D721Med (cell line): ENCODE results near the gene MVB12A.

ENCODE experiments used
- DNase-seq: peaks from one replicate; pipeline ENCODE4 v3.0.0; 2011; ENCODE audit warnings: low spot score; ENCODE audit not compliant: insufficient read length
- FAIRE-seq: peaks from 2 replicates; lab custom pipeline; 2011; peaks lifted over from hg19 to GRCh38; lab: Jason Lieb, UNC
- CTCF ChIP-seq: IDR thresholded peaks from 2 replicates; pipeline ENCODE4 v1.5.1; 2012; ENCODE audit warnings: mild to moderate bottlenecking, control low read depth; ENCODE audit not compliant: insufficient read depth; ENCODE audit errors: missing control alignments

The MVB12A gene

GRCh38 chr19:17445526-17446165 lies 25.8 kb downstream of the MVB12A start:
- no peak for DNase-seq
- FAIRE-seq = no peak
- TF ChIP-seq CTCF = no peak

DNA sequence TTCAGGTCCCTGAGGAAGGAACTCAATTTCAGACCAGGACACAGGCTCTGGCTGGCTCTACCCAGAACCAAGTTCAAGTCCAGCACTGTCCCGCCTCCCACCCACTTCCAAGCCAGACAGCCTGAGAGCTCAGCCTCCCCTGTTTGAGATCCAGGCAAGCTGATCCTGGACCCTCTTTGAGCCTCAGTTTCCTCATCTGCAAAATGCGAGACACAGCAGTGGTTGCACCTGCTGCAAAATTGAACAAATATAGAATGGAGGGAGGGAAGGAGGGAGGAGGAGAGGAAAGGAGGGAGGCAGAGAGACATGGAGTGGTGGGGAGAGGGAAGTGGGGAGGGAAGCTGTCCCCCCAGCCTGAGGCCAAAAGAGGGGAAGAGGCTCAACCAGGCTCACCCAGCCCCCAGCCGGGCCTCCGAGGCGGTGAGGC lies 27.9 kb downstream of the MVB12A start:
- DNase-seq (no peak), FAIRE-seq (no peak)
- TF ChIP-seq CTCF = no peak

DNA sequence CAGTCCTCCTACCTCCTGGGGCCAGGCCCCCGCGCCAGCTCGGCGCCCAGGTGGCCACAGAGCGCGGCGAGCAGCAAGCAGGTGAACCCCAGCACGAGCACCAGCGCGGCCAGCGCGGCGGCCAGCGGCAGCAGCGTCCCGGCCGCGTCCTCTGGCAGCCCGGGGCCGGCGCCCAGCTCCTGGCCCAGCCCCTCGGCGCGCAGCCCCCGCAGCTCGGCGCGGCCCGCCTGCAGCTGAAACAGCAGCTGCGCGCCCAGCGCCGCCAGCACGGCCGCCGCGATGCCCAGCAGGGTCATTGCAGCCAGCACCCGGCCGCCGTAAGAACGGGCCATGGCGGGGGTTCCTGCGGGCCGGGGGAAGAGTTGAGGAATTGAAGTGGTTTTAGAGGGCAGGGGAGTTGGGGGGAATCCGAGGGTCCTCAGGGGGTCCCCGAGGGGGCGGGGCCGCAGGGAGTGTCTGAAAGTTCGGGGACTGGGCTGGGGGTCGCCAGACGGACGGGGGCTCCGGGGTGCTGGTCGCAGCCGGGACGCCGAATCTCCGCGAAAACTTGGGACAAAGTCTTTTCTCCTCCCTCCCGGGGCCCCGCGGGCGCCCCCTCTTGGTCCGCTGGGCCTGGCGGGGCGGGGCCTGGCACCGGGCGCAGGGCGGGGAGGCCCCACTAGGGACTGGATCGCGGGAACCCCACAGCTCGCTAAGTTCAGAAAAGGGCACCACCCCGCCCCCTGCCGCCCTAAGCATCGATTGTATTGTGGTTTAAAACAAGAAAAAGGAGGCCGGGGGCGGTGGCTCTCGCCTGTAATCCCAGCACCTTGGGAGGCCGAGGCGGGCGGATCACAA lies 28.5 kb downstream of the MVB12A start, which contains the start of gene TMEM221:
Gene TMEM221 (minus strand): TSS at position 538 of the 837 bp plus-strand sequence. CDS start 206 bp downstream, at position 332.
- FAIRE-seq (no peak), DNase-seq (no peak)
- peak; percentile 21 for TF ChIP-seq CTCF

DNA sequence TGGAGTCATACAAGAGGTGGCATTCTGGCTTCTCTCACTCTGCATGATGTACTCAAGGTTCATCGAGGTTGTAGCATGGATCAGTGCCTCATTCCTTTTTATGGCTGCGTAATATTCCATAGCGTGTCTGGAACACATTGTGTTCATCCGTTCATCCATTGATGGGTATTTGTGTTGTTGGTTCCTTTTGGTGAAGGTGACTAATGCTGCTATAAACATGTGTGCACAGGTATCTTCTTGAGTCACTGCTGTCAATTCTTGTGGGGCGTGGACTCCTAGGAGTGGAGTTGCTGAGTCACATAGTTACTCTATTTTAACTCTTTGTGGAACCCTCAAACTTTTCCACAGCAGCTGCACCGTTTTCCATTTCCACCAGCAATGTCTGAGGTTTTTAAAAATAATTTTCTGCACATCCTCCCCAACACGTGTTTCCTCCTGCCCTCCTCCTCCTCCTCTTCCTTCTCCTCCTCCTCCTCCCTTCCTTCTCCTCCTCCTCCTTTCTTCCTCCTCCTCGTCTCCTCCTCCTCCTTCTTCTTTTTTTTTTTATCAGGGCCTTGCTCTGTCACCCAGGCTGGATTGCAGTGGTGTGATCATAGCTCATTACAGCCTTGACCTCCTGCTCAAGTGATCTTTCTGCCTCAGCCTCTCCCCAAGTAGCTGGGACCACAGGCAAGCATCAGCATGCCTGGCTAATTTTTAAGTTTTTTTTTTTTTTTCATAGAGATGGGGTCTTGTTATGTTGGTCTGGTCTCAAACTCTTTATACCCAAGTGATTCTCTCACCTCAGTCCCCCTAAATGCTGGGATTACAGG lies 30.6 kb downstream of the MVB12A start:
- DNase-seq (no peak), FAIRE-seq (no peak)
- no peak for TF ChIP-seq CTCF

DNA sequence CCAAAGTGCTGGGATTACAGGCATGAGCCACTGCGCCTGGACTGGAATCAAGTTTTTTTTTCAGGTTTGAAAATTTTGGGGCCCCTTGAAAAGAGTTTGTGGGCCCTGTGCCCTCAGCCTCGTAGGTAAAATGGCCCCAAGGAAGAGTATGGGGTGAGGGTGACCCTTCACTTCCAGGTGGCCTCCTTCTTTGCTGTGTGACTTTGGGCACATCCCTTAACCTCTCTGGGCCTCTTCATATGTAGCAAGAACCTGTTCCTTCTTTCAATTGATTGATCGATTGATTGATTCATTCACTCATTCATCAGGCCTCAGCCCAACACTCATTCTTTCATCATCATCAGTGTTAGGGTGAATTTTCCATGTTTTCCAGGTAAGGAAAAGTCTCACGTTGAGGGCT lies 32.0 kb downstream of the MVB12A start:
- no peak for DNase-seq
- FAIRE-seq = no peak
- no peak for TF ChIP-seq CTCF

GRCh38 chr19:17454576-17455071 lies 34.8 kb downstream of the MVB12A start:
- no peak for FAIRE-seq
- DNase-seq = no peak
- TF ChIP-seq CTCF = no peak
